H1 (cell line): Measurements from ENCODE around the gene TCAF1. TPM values are rescaled to one million over a fixed set of nuclear protein-coding genes. Genes with fewer than 3 reads are reported as not detected.
A peak's percentile ranks its signal among the peaks of the same experiment; 100 is the strongest.

Experiments used
- CTCF ChIA-PET: fragments of 300-600 bp; sonication (Branson Sonifier 250); formaldehyde crosslinking; loops from one replicate; lab custom pipeline; 2021; ENCODE audit not compliant: partially characterized antibody; lab: Charles Lee
- POLR2A ChIA-PET: fragments of 300-600 bp; sonication (Branson Sonifier 250); formaldehyde crosslinking; loops from one replicate; lab custom pipeline; 2021; ENCODE audit warnings: inconsistent platforms; ENCODE audit not compliant: partially characterized antibody; lab: Charles Lee
- DNase-seq, 2 experiments: peaks; one replicate each; pipeline versions ENCODE4 v3.0.0 to v3.0.0-alpha.2; 2010 to 2022; ENCODE audit warnings: low spot score in 2 of 2, low read depth in 1 of 2, mixed read lengths in 1 of 2
- FAIRE-seq: peaks from 2 replicates; lab custom pipeline; 2011; peaks lifted over from hg19 to GRCh38; lab: Jason Lieb, UNC
- H2AFZ ChIP-seq: 2 replicates; pipeline ENCODE4 v1.8.1; 2012; ENCODE audit warnings: low read length, inconsistent platforms
- H2AK5ac ChIP-seq: 2 replicates; pipeline ENCODE4 v1.6.1; 2013; ENCODE audit warnings: low read depth, low read length
- H2BK120ac ChIP-seq: replicated peaks from 2 replicates; pipeline ENCODE3; 2013; ENCODE audit warnings: low read depth, low read length, inconsistent platforms
- H2BK12ac ChIP-seq: 2 replicates; pipeline ENCODE4 v1.6.1; 2013; ENCODE audit warnings: low read depth, low read length
- H2BK15ac ChIP-seq: 2 replicates; pipeline ENCODE4 v1.6.1; 2013; ENCODE audit warnings: low read length
- H2BK20ac ChIP-seq: 2 replicates; pipeline ENCODE4 v1.6.1; 2013; ENCODE audit warnings: low read length
- H2BK5ac ChIP-seq: 2 replicates; pipeline ENCODE4 v1.6.1; 2013; ENCODE audit warnings: low read depth, low read length
- H3K14ac ChIP-seq: 2 replicates; pipeline ENCODE4 v1.6.1; 2013; ENCODE audit warnings: inconsistent platforms; ENCODE audit not compliant: insufficient read length
- H3K18ac ChIP-seq: 2 replicates; pipeline ENCODE4 v1.6.1; 2013; ENCODE audit warnings: low read length; ENCODE audit errors: extremely low read depth
- H3K23ac ChIP-seq: 2 replicates; pipeline ENCODE4 v1.6.1; 2013; ENCODE audit warnings: inconsistent platforms; ENCODE audit not compliant: insufficient read length
- H3K23me2 ChIP-seq: 2 replicates; pipeline ENCODE4 v1.6.1; 2013; ENCODE audit warnings: low read depth, low read length
- H3K27ac ChIP-seq: 2 replicates; pipeline ENCODE4 v1.6.1; 2011; ENCODE audit warnings: low read depth, low read length, inconsistent platforms
- H3K27me3 ChIP-seq, 4 experiments: replicated peaks in 1 of 4; 1 replicate in 1 of 4; 2 replicates in 3 of 4; pipeline versions ENCODE4 v1.6.1 to v1.8.1; 2011 to 2013; ENCODE audit warnings: low read length in 3 of 4, mild to moderate bottlenecking in 3 of 4, inconsistent platforms in 2 of 4, mixed read lengths in 2 of 4, moderate library complexity in 1 of 4; ENCODE audit not compliant: control insufficient read depth in 3 of 4, insufficient read depth in 3 of 4; ENCODE audit errors: extremely low read depth in 1 of 4
- H3K36me3 ChIP-seq, 4 experiments: 2 replicates each; pipeline versions ENCODE4 v1.6.1 to v1.8.1; 2011 to 2013; ENCODE audit warnings: mild to moderate bottlenecking in 4 of 4, low read length in 3 of 4, moderate library complexity in 2 of 4, control low read depth in 1 of 4, inconsistent platforms in 1 of 4; ENCODE audit not compliant: insufficient read depth in 4 of 4, control insufficient read depth in 2 of 4
- H3K4ac ChIP-seq: replicated peaks from 2 replicates; pipeline ENCODE3; 2013; ENCODE audit warnings: low read length, low read depth, mixed read lengths, inconsistent platforms; ENCODE audit not compliant: insufficient read length
- H3K4me1 ChIP-seq, 4 experiments: replicated peaks in 1 of 4; 1 replicate in 1 of 4; 2 replicates in 3 of 4; pipeline versions ENCODE4 v1.6.1 to v1.8.1; 2011 to 2013; ENCODE audit warnings: low read length in 3 of 4, inconsistent platforms in 2 of 4, mixed read lengths in 1 of 4; ENCODE audit not compliant: insufficient read depth in 4 of 4, control insufficient read depth in 3 of 4
- H3K4me2 ChIP-seq, 2 experiments: 2 replicates each; pipeline versions ENCODE4 v1.6.1 to v1.8.1; 2011 to 2013; ENCODE audit warnings: low read depth in 2 of 2, low read length in 2 of 2, control low read depth in 1 of 2, inconsistent platforms in 1 of 2, mild to moderate bottlenecking in 1 of 2; ENCODE audit not compliant: insufficient read depth in 1 of 2
- H3K4me3 ChIP-seq, 4 experiments: fragments of 200-600, 300-600 bp in 1 of 4; sonication (generic), shearing (Covaris generic), sonication (Bioruptor Twin) in 1 of 4; 2 replicates each; pipeline versions ENCODE4 v1.5.1 to v1.8.1; 2011 to 2016; ENCODE audit warnings: low read length in 4 of 4, low read depth in 3 of 4, control low read depth in 2 of 4, inconsistent platforms in 2 of 4, mild to moderate bottlenecking in 2 of 4, mixed read lengths in 1 of 4, moderate library complexity in 1 of 4; ENCODE audit not compliant: insufficient read depth in 2 of 4; ENCODE audit errors: extremely low read depth in 1 of 4
- H3K56ac ChIP-seq: replicated peaks from 2 replicates; pipeline ENCODE3; 2013; ENCODE audit warnings: low read depth, mild to moderate bottlenecking, mixed read lengths, low read length, inconsistent platforms; ENCODE audit not compliant: insufficient read length
- H3K79me1 ChIP-seq: 2 replicates; pipeline ENCODE4 v1.6.1; 2013; ENCODE audit warnings: low read depth, low read length, control low read depth
- H3K79me2 ChIP-seq, 2 experiments: 2 replicates each; pipeline versions ENCODE4 v1.6.1 to v1.8.1; 2012 to 2013; ENCODE audit warnings: low read length in 2 of 2, mild to moderate bottlenecking in 2 of 2, inconsistent platforms in 1 of 2; ENCODE audit not compliant: insufficient read depth in 2 of 2, control insufficient read depth in 1 of 2
- H3K9ac ChIP-seq, 4 experiments: replicated peaks in 1 of 4; 1 replicate in 1 of 4; 2 replicates in 3 of 4; pipeline versions ENCODE4 v1.6.1 to v1.8.1; 2011 to 2013; ENCODE audit warnings: low read depth in 3 of 4, low read length in 3 of 4, control low read depth in 2 of 4, mild to moderate bottlenecking in 2 of 4, moderate library complexity in 2 of 4, inconsistent platforms in 1 of 4; ENCODE audit errors: extremely low read depth in 1 of 4
- H3K9me3 ChIP-seq, 2 experiments: 2 replicates each; pipeline versions ENCODE4 v1.6.1 to v1.8.1; 2012 to 2013; ENCODE audit warnings: mild to moderate bottlenecking in 2 of 2, moderate library complexity in 2 of 2, control low read depth in 1 of 2, inconsistent platforms in 1 of 2, low read depth in 1 of 2, low read length in 1 of 2, mixed read lengths in 1 of 2; ENCODE audit not compliant: insufficient read depth in 2 of 2
- H4K20me1 ChIP-seq, 2 experiments: replicated peaks in 1 of 2; 2 replicates each; pipeline versions ENCODE3 to v1.8.1; 2011 to 2013; ENCODE audit warnings: inconsistent platforms in 2 of 2, low read length in 2 of 2, mild to moderate bottlenecking in 1 of 2; ENCODE audit not compliant: insufficient read depth in 2 of 2, control insufficient read depth in 1 of 2
- H4K5ac ChIP-seq: 2 replicates; pipeline ENCODE4 v1.6.1; 2013; ENCODE audit warnings: low read length, low read depth, mixed read lengths, inconsistent platforms; ENCODE audit not compliant: insufficient read length
- H4K8ac ChIP-seq: 2 replicates; pipeline ENCODE4 v1.8.0; 2013; ENCODE audit warnings: mild to moderate bottlenecking, moderate library complexity, low read length, inconsistent platforms; ENCODE audit not compliant: insufficient read depth; ENCODE audit errors: extremely low read depth
- H4K91ac ChIP-seq: replicated peaks from 2 replicates; pipeline ENCODE3; 2013; ENCODE audit warnings: low read length, mixed read lengths, inconsistent platforms; ENCODE audit not compliant: insufficient read length
- BCL11A ChIP-seq, 2 experiments: IDR thresholded peaks; one replicate each; pipeline ENCODE4 v1.6.1; 2011; ENCODE audit warnings: low read depth in 2 of 2, low read length in 2 of 2, mild to moderate bottlenecking in 2 of 2
- CBX5 ChIP-seq: fragments of 300-800, 300-1000 bp; sonication (generic); IDR thresholded peaks from 2 replicates; pipeline ENCODE4 v1.7.1; 2016; ENCODE audit warnings: antibody characterized with exemption, low read length, low read depth
- CREB1 ChIP-seq: IDR thresholded peaks from 2 replicates; pipeline ENCODE4 v1.6.1; 2012; ENCODE audit warnings: inconsistent platforms
- EP300 ChIP-seq, 2 experiments: IDR thresholded peaks; 1 replicate in 1 of 2; 2 replicates in 1 of 2; pipeline ENCODE4 v1.6.1; 2011 to 2012; ENCODE audit warnings: low read depth in 2 of 2, low read length in 2 of 2, mild to moderate bottlenecking in 2 of 2, borderline replicate concordance in 1 of 2, inconsistent platforms in 1 of 2, moderate library complexity in 1 of 2
- FOSL1 ChIP-seq: IDR thresholded peaks from 2 replicates; pipeline ENCODE4 v1.6.1; 2011; ENCODE audit warnings: mild to moderate bottlenecking, low read depth, low read length, moderate library complexity; ENCODE audit not compliant: insufficient read depth
- JUN ChIP-seq: IDR thresholded peaks from 2 replicates; pipeline ENCODE4 v1.6.1; 2011; ENCODE audit warnings: low read depth, mild to moderate bottlenecking, improper control_type of control experiment, low read length
- MAFK ChIP-seq: IDR thresholded peaks from 2 replicates; pipeline ENCODE4 v1.6.1; 2012; ENCODE audit warnings: low read depth, mild to moderate bottlenecking, improper control_type of control experiment, low read length
- POLR2A ChIP-seq, 2 experiments: IDR thresholded peaks; 1 replicate in 1 of 2; 2 replicates in 1 of 2; pipeline ENCODE4 v1.6.1; 2011; ENCODE audit warnings: low read depth in 2 of 2, low read length in 2 of 2, mild to moderate bottlenecking in 2 of 2; ENCODE audit errors: control extremely low read depth in 1 of 2
- RFX5 ChIP-seq: IDR thresholded peaks from 2 replicates; pipeline ENCODE4 v1.6.1; 2011; ENCODE audit warnings: low read depth, low read length, improper control_type of control experiment, borderline replicate concordance
- SIN3A ChIP-seq, 2 experiments: IDR thresholded peaks in 1 of 2; conservative IDR thresholded peaks in 1 of 2; 2 replicates each; pipeline ENCODE4 v1.6.1; 2011 to 2012; ENCODE audit warnings: low read length in 2 of 2, improper control_type of control experiment in 1 of 2, low read depth in 1 of 2, mild to moderate bottlenecking in 1 of 2
- TAF1 ChIP-seq: IDR thresholded peaks from 2 replicates; pipeline ENCODE4 v1.6.1; 2011; ENCODE audit warnings: mild to moderate bottlenecking, low read depth, low read length
- YY1 ChIP-seq: IDR thresholded peaks from 2 replicates; pipeline ENCODE4 v1.6.1; 2011; ENCODE audit warnings: low read depth, mild to moderate bottlenecking, low read length
- WGBS, 2 experiments: shearing (Covaris generic) in 1 of 2; methylation state at CpG; one replicate each; pipeline versions ENCODE4 v1.1.6 to v1.1.7; 2013 to 2015; ENCODE audit warnings: low lambda C conversion rate in 2 of 2, mixed read lengths in 2 of 2, inconsistent platforms in 1 of 2, low coverage in 1 of 2, missing lambda C conversion rate in 1 of 2; ENCODE audit not compliant: insufficient replicate concordance in 2 of 2, insufficient coverage in 1 of 2, insufficient read length in 1 of 2; ENCODE audit errors: extremely low coverage in 1 of 2, missing lambda C conversion rate in 1 of 2; 5-methylcytosine and 5-hydroxymethylcytosine counted together
- polyA plus RNA-seq, 7 experiments: library from polyadenylated mRNA; depleted of rRNA in 3 of 7; stranded (reverse) in 5 of 7; unstranded in 2 of 7; fragments of >200 nt in 5 of 7; fragments of 200-250 nt in 2 of 7; gene quantifications; 1 replicate in 5 of 7; 2 replicates in 1 of 7; 4 replicates in 1 of 7; pipeline versions ENCODE4 v1.2.1 to v1.2.3, GENCODE V29; 2011 to 2013; ENCODE audit warnings: missing spikeins in 2 of 7, mixed read lengths in 2 of 7
- total RNA-seq: library from RNA; stranded (reverse); fragmentation: NEBNext Ultra II Directional; extraction: Animal tissue kit (Norgen Biotek cat#: 25700); gene quantifications from 2 replicates; pipeline ENCODE4 v1.2.1, GENCODE V29; 2021

Gene TCAF1
- total and polyA plus RNA-seq, 2 of the 8 experiments (the other 6 are each of a cell fraction or from before 2014, with no cell fraction given): 9.6 to 28.0 TPM

- H3K56ac ChIP-seq: no peak overlapping the region
- no peak overlapping the region for H4K5ac ChIP-seq
- H4K8ac ChIP-seq: peak overlapping the region; percentile 62; the same call in 1 of the 2 replicates
- peaks cover 0 to 2% of the 10 kb centered on the region in 2 experiments for H4K20me1 ChIP-seq
- peak overlapping the region; percentile 83 to 92 for H3K4me2 ChIP-seq
- peaks cover 0 to 19% of the 10 kb centered on the region in 2 experiments; a peak in 2 of 4 replicates for H3K79me2 ChIP-seq
- ChIA-PET CTCF (interaction anchor here (0.6 to 5.0 kb wide), 6 partner anchors 8 to 1967 kb away, joined by 3 to 28 read pairs (median 3); partner anchors contain the start of gene TCAF1), POLR2A (interaction anchor here (9.5 kb wide), 1 partner anchor 17 kb away, joined by 73 read pairs; the partner anchor contains the start of gene TCAF1)
- no peaks in the 10 kb centered on the region for H3K79me1 ChIP-seq
- H2BK120ac ChIP-seq: no peak overlapping the region
- H2AK5ac ChIP-seq: no peak overlapping the region
- H3K4ac ChIP-seq: no peak overlapping the region
- H3K14ac ChIP-seq: no peak overlapping the region
- no peak overlapping the region for H2BK15ac ChIP-seq
- no peak overlapping the region for H3K23ac ChIP-seq
- H3K4me3 ChIP-seq: peak overlapping the region; percentile 75 to 93 (median 86)
- WGBS, 2 experiments: 30% methylated on average over 11 of the region's 11 CpGs; no CpG with 5 or more reads in 1 of the 2 experiments
- peaks cover 0 to 6% (median 1%) of the 10 kb centered on the region in 4 experiments; a peak in 3 of 8 replicates for H3K36me3 ChIP-seq
- DNase-seq: no peak
- no peak overlapping the region for H4K91ac ChIP-seq
- H3K9ac ChIP-seq: peak overlapping the region in 3 of 4 experiments; percentile 56 to 64 (median 63); a peak in 4 of 7 replicates
- no peak overlapping the region for H2BK5ac ChIP-seq
- no peak overlapping the region for H2BK12ac ChIP-seq
- peaks cover under 1 to 2% of the 10 kb centered on the region in 2 experiments; a peak in 2 of 4 replicates for H3K9me3 ChIP-seq
- H3K27ac ChIP-seq: no peak overlapping the region
- no peak overlapping the region for H2BK20ac ChIP-seq
- FAIRE-seq: no peak
- no peaks in the 10 kb centered on the region; a peak in 1 of 7 replicates for H3K27me3 ChIP-seq
- peaks cover 0 to 8% (median 2%) of the 10 kb centered on the region in 4 experiments; a peak in 3 of 7 replicates for H3K4me1 ChIP-seq
- H2AFZ ChIP-seq: no peak overlapping the region
- peaks cover 12% of the 10 kb centered on the region for H3K23me2 ChIP-seq
- H3K18ac ChIP-seq: no peak overlapping the region
- TF ChIP-seq TAF1 (no peak), BCL11A (IDR thresholded peaks at IDR 0.05; ENCODE audit: low read depth in 2 of 2, low read length in 2 of 2) (no peak), EP300 (IDR thresholded peaks at IDR 0.05; ENCODE audit: borderline replicate concordance in 1 of 2, low read depth in 2 of 2, low read length in 2 of 2) (no peak), JUN (no peak), CBX5 (no peak), YY1 (no peak), FOSL1 (no peak), MAFK (no peak), RFX5 (no peak), SIN3A (conservative IDR thresholded peaks at IDR 0.05 in 1 of 2, IDR thresholded peaks at IDR 0.05 in 1 of 2; ENCODE audit: low read depth in 1 of 2, low read length in 2 of 2) (no peak), POLR2A (IDR thresholded peaks at IDR 0.05; ENCODE audit: control extremely low read depth in 1 of 2, low read depth in 2 of 2, low read length in 2 of 2) (no peak), CREB1 (no peak)
These were observed 17.6 kb downstream of the TCAF1 start for GRCh38 chr7:143884241-143884968.
